ENCODE measurements around the gene MOB1A.

GRCh38 chr2:74138600-74139323 is 39.9 kb downstream of the MOB1A start:
- no peak for TF ChIP-seq CTCF (IDR thresholded peaks at IDR 0.05; ENCODE audit: insufficient read depth, low read length)
- TF ChIP-seq POLR2AphosphoS5 (IDR thresholded peaks at IDR 0.05; ENCODE audit: low read depth): no peak

Measured in HL-60 (cell line).